Cortex of kidney (tissue), 1 donor: Measurements from ENCODE around the gene TAF1B.

Experiments
- DNase-seq: peaks from one replicate; lab custom pipeline; 2025; lab: John Stamatoyannopoulos, UW

TAF1B gene

DNA sequence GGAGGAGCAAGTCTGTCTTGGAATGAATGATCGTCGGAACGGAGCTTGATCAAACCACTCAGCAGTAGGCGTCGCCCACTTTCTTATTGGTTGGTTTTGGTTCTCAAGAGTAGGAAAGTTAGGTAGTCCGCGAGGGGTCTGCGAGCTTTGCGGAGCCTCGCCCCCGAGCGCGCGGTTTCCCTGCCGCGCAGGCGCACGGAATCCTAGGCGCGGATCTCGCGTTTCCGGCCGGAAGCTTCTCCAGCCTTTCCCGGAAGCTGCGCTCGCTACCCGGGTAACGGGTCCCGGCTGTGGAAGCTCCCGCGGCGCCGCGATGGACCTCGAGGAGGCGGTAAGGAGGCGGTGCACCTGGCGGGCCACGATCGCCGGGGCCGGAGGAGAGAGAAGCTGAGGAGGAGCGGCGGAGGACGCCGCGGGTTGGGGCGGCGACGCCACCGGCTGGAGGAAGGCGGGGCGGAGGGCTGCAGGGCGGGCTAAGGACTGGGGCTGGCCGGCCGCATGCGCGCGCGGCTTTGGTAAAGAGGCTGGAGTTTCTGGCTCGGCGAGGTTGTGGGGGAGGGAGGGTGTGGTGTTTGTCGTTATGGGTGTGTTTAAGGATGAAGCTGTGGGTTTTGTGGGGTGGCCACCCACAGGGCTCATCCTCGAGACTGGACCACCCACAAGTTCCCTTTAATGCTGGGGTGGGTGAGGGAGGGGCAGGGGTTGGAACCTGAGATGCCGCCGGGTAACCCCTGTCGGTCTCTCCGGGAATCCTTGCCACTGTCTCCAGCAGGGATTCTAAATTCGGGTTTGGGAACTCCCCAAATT, at the start of gene TAF1B:
TSS of gene TAF1B (plus strand) at position 246 of the 807 bp plus-strand sequence. CDS start at position 314, 68 bp downstream.
- no peak for DNase-seq

DNA sequence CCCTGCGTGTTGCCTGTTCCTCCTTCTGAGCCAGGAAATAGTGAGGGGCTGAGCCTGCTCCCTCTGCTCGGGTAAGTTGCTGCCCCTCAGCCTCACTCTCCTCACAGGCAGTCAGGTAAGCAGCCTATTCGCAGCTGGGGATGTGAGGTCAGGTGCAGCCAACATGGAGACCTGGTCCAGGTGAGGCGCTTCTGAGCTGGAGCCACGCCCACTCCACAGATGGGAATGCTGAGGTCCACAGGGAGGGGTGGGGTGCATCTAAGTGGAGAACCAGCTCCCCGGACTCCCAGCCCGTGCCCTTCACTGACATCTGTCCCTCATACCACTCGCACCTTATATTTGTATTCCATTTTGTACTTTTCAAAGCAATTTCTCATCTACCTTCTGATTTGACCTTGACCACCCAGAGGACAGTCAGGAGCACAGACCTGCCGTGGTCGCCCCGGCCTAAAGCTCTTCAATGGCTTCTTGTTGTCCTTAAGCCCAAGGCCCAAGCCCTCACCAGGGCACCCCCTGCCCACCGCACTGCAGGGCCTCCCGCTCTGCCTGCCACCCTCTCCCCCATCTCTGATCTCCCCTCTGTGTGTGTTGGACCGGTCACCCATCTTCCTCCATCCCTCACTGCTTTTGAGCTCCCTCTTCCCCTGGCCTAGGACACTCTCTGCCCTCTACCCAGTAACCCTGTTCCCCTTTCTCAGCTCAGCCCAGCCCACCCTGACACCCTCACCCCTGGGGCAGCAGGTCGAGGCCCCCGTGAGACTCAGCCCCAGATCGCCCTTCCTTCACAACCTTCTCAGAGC, 49.2 kb upstream of the TAF1B start:
- DNase-seq = no peak

DNA sequence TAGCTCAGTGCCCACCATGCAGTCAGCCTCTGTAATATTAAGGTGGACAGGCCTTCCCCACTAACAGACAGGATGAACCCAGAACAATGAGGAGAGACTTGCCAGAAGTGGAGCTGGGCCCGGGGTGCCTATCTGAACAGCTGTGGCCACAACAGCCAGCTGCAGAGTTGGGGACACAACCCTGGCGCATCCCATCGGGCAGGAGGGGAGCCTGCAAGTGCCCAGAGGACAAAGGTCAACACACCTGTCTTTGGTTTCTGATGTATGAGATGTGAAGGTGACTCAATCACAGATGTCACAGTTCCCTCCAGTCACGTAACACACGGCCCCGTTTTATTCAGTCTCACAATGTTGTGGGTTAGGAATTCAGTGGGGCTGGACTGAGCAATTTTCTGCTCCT, 48.2 kb upstream of the TAF1B start:
- no peak for DNase-seq

DNA sequence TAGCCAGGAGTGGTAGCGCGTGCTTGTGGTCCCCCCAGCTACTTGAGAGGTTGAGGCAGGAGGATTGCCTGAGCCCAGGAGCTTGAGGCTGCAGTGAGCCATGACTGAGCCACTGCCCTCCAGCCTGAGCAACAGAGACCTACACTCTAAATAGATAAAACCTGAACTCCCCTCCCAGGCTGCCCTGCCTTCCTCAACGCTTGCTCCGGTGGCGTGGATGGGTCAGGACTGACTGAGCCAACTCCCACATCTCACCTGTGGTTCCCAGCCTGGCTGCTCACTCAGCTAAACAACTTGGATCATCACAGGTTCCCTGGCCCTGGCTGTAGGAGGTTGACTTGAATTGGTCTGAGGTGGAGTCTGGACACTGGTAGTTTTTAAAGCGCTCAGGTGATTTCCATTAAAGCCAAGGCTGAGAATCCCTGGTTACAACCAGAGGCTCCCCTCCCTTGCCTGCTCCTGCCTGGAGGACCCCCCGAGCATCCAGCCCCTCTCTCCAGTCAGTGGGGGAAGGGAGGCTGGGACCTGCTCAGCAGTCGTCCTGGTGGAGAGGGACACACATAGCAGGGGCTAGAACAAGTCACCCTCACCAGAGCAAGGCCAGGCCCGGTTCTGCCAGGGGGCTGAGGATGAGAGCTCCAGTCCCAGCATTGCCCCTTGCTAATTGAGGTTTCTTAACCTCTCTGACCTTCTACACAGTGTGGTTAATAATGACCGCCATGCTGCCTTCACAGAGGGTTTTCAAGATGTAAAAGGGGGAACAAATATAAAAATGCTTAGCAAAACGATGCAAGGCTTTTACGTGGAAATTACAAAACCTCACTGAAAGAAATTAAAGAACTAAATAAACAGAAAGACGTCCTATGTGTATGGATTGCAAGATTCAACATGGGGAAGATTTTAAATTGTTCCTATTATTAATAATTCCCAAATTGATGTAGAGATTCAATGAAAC, 46.9 kb upstream of the TAF1B start:
- no peak for DNase-seq

DNA sequence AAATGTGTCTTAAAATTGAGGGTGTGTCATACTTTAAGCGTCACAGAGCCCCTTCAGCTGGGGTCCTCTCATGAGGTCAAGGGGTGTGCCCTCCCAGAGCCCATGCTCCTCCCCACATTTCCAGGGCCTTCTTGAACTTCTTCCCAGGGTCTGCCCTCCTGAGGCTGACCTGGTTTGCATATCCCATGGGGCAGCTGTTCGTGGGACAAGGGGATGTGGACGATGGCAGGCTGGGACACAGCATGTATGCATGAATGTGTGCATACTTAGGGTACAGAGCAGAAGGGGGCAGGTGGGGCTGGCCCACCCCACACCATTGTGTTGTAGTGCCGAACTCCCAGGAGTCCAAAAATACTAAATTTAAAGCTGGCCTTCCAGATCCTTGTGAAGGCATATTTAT, 46.2 kb upstream of the TAF1B start:
- no peak for DNase-seq

DNA sequence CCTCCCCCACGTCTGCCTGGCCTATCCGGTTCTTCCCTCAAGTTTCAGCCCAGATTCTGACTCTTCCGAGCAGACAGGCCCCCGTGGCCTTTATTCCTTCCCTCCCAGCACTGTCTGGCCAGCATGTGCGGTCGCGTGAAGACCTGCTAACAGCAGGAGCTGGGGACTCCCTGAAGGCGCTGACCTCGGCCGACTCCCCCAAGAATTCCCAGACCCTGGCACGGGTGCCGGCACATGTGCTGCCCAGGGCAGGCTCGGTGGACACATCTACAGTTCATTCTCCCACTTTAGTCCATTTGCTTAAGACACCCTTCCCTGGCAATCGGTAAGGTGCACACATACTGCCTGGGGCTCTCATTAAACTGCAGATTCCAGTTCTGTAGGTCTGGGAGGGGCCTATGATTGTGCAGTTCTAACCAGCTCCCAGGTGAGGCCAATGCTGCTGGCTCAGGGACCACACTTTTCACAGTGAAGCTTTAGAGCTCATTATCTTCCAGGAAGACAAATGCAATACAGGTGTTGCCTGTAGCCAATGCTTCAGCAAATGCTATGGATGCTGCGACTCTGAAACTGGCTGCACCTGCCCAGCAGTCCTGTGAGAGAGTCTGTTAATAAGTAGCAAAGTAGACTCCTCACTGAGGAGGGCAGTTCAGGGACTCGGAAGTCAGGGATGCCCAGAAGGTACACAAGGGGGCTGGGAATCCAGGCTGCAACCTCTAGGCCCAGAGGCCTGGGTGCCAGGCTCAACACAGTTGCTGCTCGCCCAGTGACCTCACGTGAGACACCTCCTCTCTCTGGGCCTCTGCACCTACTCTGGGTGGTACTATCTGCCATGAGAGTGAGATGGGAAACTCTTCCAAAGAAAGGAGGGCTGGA, 45.4 kb upstream of the TAF1B start:
- DNase-seq = no peak

DNA sequence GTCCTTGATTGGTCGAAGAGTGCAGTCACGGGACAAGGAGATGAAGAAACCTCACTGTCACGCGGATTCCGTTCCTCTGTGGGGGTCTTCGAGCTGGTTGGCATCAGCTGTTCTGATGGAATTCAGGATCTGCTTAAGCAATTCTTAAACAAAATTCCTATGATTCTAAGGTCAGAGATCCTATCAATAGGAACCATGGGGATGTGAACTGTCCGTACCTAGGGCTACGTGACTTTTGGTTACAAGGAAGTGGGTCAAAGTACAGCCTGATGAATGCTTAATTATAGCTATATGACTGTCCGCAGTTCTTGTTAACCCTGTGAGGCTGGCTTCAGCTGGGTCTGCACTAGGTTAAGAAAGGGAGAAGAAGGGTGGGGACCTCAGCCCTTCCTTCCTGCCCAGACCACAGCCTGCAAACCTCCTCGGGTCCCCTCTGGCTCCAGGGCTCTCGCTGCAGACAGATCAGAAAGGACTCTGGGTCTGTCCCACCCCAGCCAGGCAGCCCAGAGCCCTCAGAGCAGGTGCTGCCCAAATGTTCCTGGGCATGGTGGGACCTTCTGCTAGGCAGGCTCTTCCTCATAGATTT, 44.2 kb upstream of the TAF1B start:
- DNase-seq = no peak

DNA sequence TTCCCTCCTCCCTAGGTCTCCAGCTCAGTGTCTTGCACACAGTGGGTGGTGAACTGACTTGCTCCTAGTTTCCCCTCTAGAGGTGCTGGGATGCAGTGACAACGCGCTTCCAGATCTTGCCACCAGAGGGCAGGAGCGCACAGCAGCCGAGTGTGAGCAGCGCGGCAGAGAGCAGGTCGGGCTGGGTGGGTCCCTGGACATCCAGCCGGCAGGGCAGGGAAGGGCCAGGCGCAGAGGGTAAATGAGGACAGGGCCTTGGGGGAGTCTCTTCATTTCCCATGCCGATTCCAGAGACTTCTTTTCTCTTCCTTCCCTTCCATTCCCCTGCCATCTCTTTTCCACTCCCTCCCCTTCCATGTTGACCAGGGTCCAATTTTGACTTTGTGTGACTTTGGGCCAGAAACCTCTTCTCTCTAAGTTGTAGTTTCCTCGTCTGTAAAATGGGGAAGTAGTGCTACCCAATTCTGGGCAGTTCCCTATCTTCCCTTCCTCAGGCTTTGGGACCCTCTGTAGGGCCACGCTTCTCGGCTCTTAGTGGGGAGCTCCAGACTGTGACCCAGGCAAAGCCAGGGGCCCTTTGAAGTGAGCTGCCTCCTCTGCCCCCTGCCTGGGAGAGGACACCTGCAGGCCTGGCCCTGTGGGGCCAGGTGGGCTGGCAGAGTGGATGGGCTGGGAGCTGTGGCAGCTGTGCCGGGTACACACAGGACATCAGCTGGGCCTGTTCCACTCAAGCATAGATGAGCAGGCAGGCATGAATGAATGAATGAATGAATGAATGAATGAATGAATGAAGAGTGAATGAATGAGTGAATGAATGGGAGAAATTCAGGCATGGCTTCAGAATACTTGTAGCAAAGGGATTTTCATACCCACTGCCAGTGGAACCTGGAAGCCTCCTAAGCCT, 43.3 kb upstream of the TAF1B start:
- DNase-seq = no peak

DNA sequence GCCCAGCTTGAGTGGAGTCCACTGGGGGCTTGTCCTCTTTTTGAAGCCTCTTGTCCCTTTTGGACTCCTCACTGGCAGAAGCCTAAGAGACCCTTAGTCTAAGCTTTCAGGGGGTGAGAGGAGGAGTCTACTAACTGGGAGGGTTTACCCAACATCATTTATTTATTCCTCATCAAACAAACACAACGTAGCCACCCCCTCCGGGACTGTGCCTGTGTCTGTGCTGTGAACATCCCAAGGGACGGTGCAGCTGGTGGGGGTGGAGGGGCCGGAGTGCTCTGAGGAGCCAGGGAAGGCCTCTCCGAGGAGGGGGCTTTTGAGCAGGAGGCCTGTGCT, 42.7 kb upstream of the TAF1B start:
- no peak for DNase-seq

DNA sequence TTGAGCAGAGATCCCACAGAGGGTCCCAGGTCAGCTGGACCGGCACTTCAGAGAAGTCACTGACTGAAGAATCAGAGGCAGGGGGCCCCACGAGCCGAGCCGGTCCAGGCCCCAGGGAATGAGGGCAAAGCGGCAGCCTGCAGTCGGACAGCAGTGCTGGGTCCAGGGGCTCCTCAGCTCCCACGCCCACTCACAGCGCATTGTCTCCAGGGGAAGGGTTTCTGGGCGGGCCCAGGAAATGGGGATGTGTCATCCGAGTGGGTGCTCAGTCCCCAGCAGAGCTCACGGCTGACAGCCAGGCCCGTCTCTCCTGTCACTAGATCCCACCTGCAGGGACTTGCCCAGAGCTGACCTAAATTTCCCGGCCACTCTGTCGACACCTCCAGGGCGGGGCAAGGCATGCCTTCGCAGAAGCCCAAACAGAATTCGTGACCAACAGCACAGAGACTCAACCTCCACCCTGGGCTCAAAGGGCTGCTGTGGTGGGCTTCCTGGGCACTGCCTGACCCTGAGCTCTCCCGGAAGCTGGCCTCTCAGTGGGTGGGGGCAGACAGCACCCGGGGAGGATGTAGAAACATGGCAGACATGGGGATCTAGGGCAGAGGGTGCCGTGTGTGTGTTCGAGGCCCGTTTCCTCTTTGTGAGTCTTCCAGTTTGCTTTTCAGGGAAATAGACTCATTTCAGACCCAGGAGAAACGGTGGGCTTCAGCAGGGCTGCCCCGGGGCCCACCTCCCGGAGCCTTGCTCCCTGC, 42.1 kb upstream of the TAF1B start:
- no peak for DNase-seq

DNA sequence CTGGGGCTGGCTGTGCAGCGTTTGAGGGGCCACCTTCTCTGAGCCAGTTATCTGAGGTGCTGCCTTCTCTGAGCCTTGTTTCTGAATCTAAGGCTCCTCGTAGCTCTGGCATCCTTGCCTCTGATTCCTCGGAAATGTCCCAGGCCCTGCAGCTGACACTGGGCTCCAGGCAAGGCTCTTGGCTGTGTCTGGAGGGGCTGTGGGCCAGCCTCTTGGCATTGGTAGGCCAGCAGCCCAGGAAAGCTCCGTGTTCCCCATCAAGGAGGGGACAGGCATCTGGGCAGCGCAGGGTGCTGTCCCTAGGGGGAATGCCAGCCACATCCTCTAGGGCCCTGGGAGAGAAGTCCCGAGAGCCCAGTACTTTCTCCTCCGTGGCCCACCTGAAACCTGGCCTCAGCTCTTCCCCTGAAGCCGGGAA, 40.7 kb upstream of the TAF1B start:
- no peak for DNase-seq

DNA sequence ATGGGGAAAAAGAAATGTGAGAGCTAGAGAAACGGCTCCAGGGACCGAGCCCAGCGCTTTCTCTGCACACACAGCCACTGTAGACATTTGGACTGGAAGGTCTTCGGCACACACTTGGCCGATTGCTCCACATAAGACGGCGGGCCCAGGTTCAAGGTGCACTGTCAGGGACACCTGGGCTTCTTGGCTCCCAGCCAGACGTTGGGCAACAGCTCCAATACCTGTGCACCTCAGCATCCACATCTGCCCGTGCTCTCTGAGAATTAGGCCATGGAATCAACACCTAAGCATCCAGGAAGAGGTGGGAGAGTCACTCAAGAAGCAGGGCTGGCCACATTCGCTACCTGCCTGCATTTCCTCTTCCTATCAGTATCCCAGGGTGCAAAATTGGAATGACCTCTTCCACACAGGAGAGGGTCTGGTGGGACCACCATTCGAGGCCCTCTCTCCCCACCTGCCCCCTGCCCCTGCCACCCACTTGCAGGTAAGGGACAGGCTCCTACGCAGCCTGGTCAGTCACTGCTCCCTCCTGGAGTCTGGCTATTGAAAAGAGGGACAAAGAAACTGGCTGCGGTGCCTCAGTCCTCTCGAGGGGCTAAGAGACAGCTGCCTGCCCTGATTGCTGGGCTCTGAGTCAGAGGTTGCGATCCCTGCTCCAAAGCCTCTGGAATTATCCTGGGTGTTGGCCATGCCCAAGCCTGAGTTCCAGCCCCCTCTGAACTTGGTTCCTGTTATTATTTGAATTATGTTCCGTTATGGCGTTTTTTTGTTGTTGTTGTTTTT, 40.1 kb upstream of the TAF1B start:
- no peak for DNase-seq

DNA sequence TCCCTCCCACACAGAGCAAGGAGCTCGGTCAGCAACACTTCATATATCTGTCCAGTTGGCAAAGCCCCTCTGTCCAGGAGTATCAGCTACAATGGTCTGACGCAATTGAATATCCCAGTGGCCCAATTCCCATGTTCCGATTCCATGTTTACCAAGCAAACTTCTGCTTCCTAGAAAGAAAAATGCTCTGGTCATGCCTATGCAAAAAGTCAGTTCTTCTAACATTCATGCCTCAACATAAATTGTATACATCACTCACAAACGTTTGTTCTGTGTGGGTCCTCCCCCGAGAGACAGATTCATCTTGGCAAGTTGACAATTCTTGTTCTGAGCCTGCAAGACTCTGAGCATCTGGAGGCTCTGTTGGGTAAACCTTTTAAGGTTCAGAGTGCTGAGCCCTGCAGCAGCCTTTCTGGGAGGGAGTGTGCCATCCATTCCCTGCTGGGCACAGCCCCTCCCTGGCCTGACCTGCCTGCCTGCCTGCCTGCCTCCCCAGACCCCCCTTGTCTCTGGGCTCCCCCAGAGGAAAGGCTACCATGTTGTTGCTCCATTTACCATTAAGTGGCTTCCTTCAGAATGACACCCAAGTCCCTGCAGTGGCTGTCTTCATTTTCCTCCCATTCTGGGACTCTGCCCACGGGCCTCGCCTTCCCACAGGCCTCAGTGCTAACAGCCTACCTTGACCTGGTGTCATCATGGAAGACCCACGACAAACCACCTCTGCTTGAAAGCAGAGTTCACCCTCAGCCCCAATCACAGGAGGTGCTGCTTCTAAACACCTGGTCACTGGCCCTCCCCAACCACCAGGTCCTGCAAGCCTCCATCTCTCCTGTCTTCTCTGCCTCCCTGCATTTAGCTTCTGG, 37.6 kb upstream of the TAF1B start:
- DNase-seq = no peak

DNA sequence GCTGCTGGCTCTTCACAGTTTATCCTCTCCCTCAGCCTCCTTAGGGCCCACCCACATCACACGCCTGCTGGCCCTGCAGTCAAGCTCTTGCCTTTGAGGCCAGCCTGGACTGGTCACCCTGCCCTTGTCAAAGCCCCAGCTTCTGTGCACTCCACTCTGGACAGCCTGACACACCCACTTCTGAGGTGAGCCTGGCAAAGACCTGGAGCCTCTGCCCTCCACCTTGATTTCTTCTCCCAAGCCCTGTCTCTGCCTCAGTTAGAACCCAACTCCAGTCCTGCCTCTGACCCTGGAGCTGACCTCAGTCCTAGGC, 37.0 kb upstream of the TAF1B start:
- no peak for DNase-seq

DNA sequence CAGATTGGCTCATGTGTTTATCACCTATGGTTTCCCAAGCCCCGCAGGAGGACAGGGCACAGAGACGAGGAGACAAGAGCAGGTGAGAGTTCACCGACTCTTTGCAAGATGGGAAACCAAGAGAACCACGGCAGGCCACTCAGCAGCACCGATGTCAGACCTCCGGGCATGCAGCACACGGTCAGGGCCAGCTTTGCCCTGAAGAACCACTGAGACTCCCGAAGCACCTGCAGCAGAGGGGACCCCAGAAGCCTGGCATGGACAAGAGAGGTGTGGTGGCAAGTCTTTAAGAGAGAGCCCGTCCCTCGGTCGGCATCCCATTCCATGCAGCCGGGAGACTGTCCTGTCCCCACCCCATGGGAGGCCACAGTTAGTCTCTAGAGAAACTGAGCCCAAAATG, 36.6 kb upstream of the TAF1B start:
- DNase-seq = no peak

DNA sequence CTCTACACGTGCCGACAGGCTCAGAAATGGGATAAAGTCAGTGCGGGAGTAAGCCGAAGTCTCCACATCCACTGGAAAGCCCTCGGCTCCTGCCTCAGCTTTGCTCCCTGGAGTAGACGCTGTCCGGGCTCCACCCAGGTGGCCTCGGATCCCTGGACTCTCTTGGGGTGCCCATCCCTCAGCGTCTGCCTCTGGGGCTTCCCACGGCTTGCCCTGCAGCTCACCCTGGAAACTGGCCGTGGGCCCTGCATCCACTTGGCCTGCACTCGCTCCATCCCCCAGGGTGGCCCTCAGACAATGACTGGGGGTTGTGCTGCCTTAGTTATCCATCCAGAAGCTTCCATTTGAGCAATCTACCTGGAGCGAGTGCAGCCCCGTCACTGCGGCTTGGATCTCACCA, 36.2 kb upstream of the TAF1B start:
- DNase-seq = no peak

DNA sequence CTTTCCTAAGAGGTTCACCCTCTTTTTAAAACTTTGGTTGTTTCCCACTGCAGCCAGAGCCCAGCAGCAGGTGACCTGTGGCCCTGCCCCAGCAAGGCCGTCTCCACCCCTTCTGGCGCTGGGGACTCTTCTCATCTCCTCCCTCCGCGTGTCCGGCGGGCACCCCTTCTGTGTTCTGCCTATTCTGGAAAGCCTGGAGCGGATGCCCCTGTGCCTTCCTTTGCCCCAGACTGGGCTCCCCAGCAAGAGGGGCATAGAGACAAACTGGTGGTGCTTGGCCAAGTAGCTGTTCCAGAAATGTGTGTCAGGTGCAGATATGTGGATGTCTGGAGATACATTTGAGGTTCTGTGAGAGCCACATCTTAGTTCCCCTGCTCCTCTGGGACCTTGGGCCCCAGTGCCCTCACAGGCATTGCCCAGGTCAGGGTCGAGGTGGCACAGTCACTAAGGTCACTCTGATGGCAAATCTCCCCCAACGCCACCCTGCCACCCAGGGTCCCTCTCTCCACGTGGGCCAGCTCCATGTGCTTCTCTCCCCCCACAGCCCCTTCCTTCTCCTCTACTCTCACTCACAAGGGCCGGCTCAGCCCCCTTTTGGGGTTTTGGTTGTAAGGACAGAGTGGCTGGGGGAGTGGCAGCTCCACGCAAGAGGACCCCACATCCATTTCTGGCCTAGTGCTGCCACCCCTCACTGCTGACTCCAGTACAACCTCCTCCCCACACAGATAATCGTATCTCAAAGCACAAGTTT, 35.5 kb upstream of the TAF1B start:
- no peak for DNase-seq
